ENCODE data around the gene ITFG2. TPM values are rescaled to one million over a fixed set of nuclear protein-coding genes. Genes with fewer than 3 reads are reported as not detected.
A peak's percentile ranks its signal among the peaks of the same experiment; 100 is the strongest.

Gene ITFG2
- 10 to 100 TPM; 33.8 to 38.4 TPM for total RNA-seq

GRCh38 chr12:2812290-2813213, at the start of gene ITFG2:
Gene ITFG2 (plus strand): TSS chr12:2812668. CDS start chr12:2812761, 93 bp downstream.
- Histone ChIP-seq H3K27ac (peak within 1 kb of the TSS; percentile 91 to 95), H3K36me3 (peaks cover 8% of the 10 kb centered on the region), H3K9me3 (no peaks in the 10 kb centered on the region), H3K4me3 (peak within 1 kb of the TSS; percentile 92), H3K27me3 (replicated peaks; ENCODE audit: insufficient read depth) (no peaks in the 10 kb centered on the region), H3K4me1 (ENCODE audit: control insufficient read depth in 1 of 2, low read depth in 2 of 2) (peaks cover 8 to 18% of the 10 kb centered on the region in 2 donors)
- no peak for TF ChIP-seq CTCF (IDR thresholded peaks at IDR 0.05)
- peak; percentile 98 for DNase-seq (ENCODE audit: low spot score)
- ATAC-seq (ENCODE audit: insufficient number of reproducible peaks, low FRiP score, low read depth): peak; percentile 100

- ATAC-seq (ENCODE audit: insufficient number of reproducible peaks, low FRiP score, low read depth) (no peak), DNase-seq (ENCODE audit: low spot score) (no peak)
- no peak for TF ChIP-seq CTCF (IDR thresholded peaks at IDR 0.05)
- Histone ChIP-seq H3K27ac (no peak overlapping the region), H3K9me3 (no peaks in the 10 kb centered on the region), H3K4me1 (ENCODE audit: control insufficient read depth in 1 of 2, low read depth in 2 of 2) (no peaks in the 10 kb centered on the region), H3K4me3 (no peak overlapping the region), H3K27me3 (replicated peaks; ENCODE audit: insufficient read depth) (no peaks in the 10 kb centered on the region), H3K36me3 (no peaks in the 10 kb centered on the region)
Measured at GRCh38 chr12:2764398-2764797, 48.1 kb upstream of the ITFG2 start.

- H3K27me3 ChIP-seq (replicated peaks; ENCODE audit: insufficient read depth): no peaks in the 10 kb centered on the region
- no peaks in the 10 kb centered on the region for H3K9me3 ChIP-seq
- no peaks in the 10 kb centered on the region for H3K4me1 ChIP-seq (ENCODE audit: control insufficient read depth in 1 of 2, low read depth in 2 of 2)
- H3K27ac ChIP-seq: no peak overlapping the region
- no peaks in the 10 kb centered on the region for H3K36me3 ChIP-seq
- H3K4me3 ChIP-seq: no peak overlapping the region
- DNase-seq (ENCODE audit: low spot score) (no peak), ATAC-seq (ENCODE audit: insufficient number of reproducible peaks, low FRiP score, low read depth) (no peak)
- TF ChIP-seq CTCF (IDR thresholded peaks at IDR 0.05): no peak
Measured at GRCh38 chr12:2765052-2765451, 47.4 kb upstream of the ITFG2 start.

GRCh38 chr12:2765608-2766007, 46.9 kb upstream of the ITFG2 start:
- H3K9me3 ChIP-seq: no peaks in the 10 kb centered on the region
- no peaks in the 10 kb centered on the region for H3K27me3 ChIP-seq (replicated peaks; ENCODE audit: insufficient read depth)
- H3K27ac ChIP-seq: no peak overlapping the region
- DNase-seq (ENCODE audit: low spot score) (no peak), ATAC-seq (ENCODE audit: insufficient number of reproducible peaks, low FRiP score, low read depth) (no peak)
- H3K36me3 ChIP-seq: no peaks in the 10 kb centered on the region
- TF ChIP-seq CTCF (IDR thresholded peaks at IDR 0.05): no peak
- H3K4me3 ChIP-seq: no peak overlapping the region
- no peaks in the 10 kb centered on the region for H3K4me1 ChIP-seq (ENCODE audit: control insufficient read depth in 1 of 2, low read depth in 2 of 2)

GRCh38 chr12:2768224-2768961, 44.1 kb upstream of the ITFG2 start:
- H3K4me3 ChIP-seq: no peak overlapping the region
- H3K9me3 ChIP-seq: no peaks in the 10 kb centered on the region
- no peaks in the 10 kb centered on the region for H3K36me3 ChIP-seq
- no peaks in the 10 kb centered on the region for H3K4me1 ChIP-seq (ENCODE audit: control insufficient read depth in 1 of 2, low read depth in 2 of 2)
- DNase-seq (ENCODE audit: low spot score) (no peak), ATAC-seq (ENCODE audit: insufficient number of reproducible peaks, low FRiP score, low read depth) (no peak)
- TF ChIP-seq CTCF (IDR thresholded peaks at IDR 0.05): no peak
- no peak overlapping the region for H3K27ac ChIP-seq
- no peaks in the 10 kb centered on the region for H3K27me3 ChIP-seq (replicated peaks; ENCODE audit: insufficient read depth)

Data from thoracic aorta (tissue), 2 donors.